Aorta (tissue), 5 donors: ENCODE data around the gene PARP14. TPM values are rescaled to one million over a fixed set of nuclear protein-coding genes. Genes with fewer than 3 reads are reported as not detected.
"Not testable (repeated sequence)": the region's sequence is repeated elsewhere in the genome, so short reads cannot be mapped to it uniquely, and the experiment has no call there.

Experiments used
- ATAC-seq: fragments of 200-7000 bp; cut with Tn5 transposase; one replicate; pipeline ENCODE4 v1.9.1; 2022; ENCODE audit warnings: moderate library complexity; ENCODE audit not compliant: low FRiP score
- DNase-seq, 2 donors: peaks; one replicate each; pipeline ENCODE4 v3.0.0-alpha.2; 2020
- H3K27ac ChIP-seq, 2 donors: one replicate each; pipeline ENCODE4 v1.5.1; 2013; ENCODE audit warnings: low read length in 2 of 2, mild to moderate bottlenecking in 2 of 2, moderate library complexity in 2 of 2, control low read depth in 1 of 2, inconsistent platforms in 1 of 2, low read depth in 1 of 2
- H3K27me3 ChIP-seq, 2 donors: one replicate each; pipeline ENCODE4 v1.6.1; 2013; ENCODE audit warnings: control low read depth in 1 of 2, low read length in 1 of 2, mild to moderate bottlenecking in 1 of 2, moderate library complexity in 1 of 2; ENCODE audit not compliant: insufficient read depth in 2 of 2, control insufficient read depth in 1 of 2
- H3K36me3 ChIP-seq, 2 donors: one replicate each; pipeline ENCODE4 v1.6.1; 2013; ENCODE audit warnings: control low read depth in 1 of 2, low read length in 1 of 2, mild to moderate bottlenecking in 1 of 2; ENCODE audit not compliant: insufficient read depth in 2 of 2, control insufficient read depth in 1 of 2
- H3K4me1 ChIP-seq, 2 donors: one replicate each; pipeline ENCODE4 v1.6.1; 2013; ENCODE audit warnings: low read length in 2 of 2, control low read depth in 1 of 2, mild to moderate bottlenecking in 1 of 2, moderate library complexity in 1 of 2; ENCODE audit not compliant: insufficient read depth in 2 of 2, control insufficient read depth in 1 of 2
- H3K4me3 ChIP-seq, 2 donors: one replicate each; pipeline ENCODE4 v1.5.1; 2013; ENCODE audit warnings: low read length in 2 of 2, control low read depth in 1 of 2, mild to moderate bottlenecking in 1 of 2
- H3K9me3 ChIP-seq: one replicate; pipeline ENCODE4 v1.6.1; 2013; ENCODE audit warnings: mild to moderate bottlenecking, low read length; ENCODE audit not compliant: control insufficient read depth
- WGBS, 2 donors: extraction: QIAGEN DNeasy Blood & Tissue Kit; methylation state at CpG; one replicate each; pipeline ENCODE4 v1.1.7; 2013; 5-methylcytosine and 5-hydroxymethylcytosine counted together
- intact Hi-C, 2 donors: fragments of 100-400 bp; cut with DNase I; formaldehyde crosslinking; loops; one replicate each; pipeline versions ENCODE4 v1.14.2 to v1.15.0; 2022
- polyA plus RNA-seq, 2 donors: library from polyadenylated mRNA; stranded (reverse); fragments of 200-250 nt; gene quantifications; one replicate each; pipeline ENCODE4 v1.2.3, GENCODE V29; 2013
- total RNA-seq, 2 donors: library from RNA; stranded (reverse); fragmentation: NEBNext Ultra II Directional; extraction: Animal tissue kit (Norgen Biotek cat#: 25700); gene quantifications; one replicate each; pipeline ENCODE4 v1.2.1, GENCODE V29; 2021
- donor health status: healthy with polysubstance abuse.
- donor health status: Bipolar disorder and iron deficiency.
- donor health status: DM: no; HTN: no; CAD: no.
- donor health status: DM: no; HTN: no; CAD: no.
- donor health status: DM: yes; HTN: yes; CAD: no.

PARP14 gene
- total and polyA plus RNA-seq, 4 donors = 8.1 to 79.6 (median 35.3) TPM

- 90 to 93% methylated on average over 4 of the region's 4 CpGs for WGBS, 2 donors
- ATAC-seq (no peak), DNase-seq (no peak)
- H3K27ac ChIP-seq = no peak overlapping the region
- intact Hi-C loops = no loop called here
- peaks cover 2 to 5% of the 10 kb centered on the region in 2 donors for H3K36me3 ChIP-seq
- no peaks in the 10 kb centered on the region for H3K9me3 ChIP-seq
- H3K27me3 ChIP-seq = no peaks in the 10 kb centered on the region
- H3K4me3 ChIP-seq = no peak overlapping the region
- no peaks in the 10 kb centered on the region for H3K4me1 ChIP-seq
These were observed 64.9 kb downstream of the PARP14 start for GRCh38 chr3:122745369-122746021.

- intact Hi-C loops, DNase-seq, H3K27me3 ChIP-seq, H3K4me3 ChIP-seq, H3K9me3 ChIP-seq, H3K27ac ChIP-seq, H3K4me1 ChIP-seq, ATAC-seq, H3K36me3 ChIP-seq: not testable (repeated sequence)
- 60 to 97% methylated on average over 2 to 33 of the region's 35 CpGs for WGBS, 2 donors
These were observed 66.7 kb downstream of the PARP14 start for GRCh38 chr3:122747295-122747694.

- intact Hi-C loops = no loop called here
- Histone ChIP-seq H3K27ac (no peak overlapping the region), H3K9me3 (no peaks in the 10 kb centered on the region), H3K4me3 (no peak overlapping the region), H3K4me1 (no peaks in the 10 kb centered on the region), H3K27me3 (no peaks in the 10 kb centered on the region), H3K36me3 (peaks cover 6 to 10% of the 10 kb centered on the region in 2 donors)
- DNase-seq = no peak
- 97 to 100% methylated on average over 1 of the region's 1 CpG for WGBS, 2 donors
- ATAC-seq = no peak
These were observed 67.7 kb downstream of the PARP14 start for GRCh38 chr3:122748347-122748746.

DNA sequence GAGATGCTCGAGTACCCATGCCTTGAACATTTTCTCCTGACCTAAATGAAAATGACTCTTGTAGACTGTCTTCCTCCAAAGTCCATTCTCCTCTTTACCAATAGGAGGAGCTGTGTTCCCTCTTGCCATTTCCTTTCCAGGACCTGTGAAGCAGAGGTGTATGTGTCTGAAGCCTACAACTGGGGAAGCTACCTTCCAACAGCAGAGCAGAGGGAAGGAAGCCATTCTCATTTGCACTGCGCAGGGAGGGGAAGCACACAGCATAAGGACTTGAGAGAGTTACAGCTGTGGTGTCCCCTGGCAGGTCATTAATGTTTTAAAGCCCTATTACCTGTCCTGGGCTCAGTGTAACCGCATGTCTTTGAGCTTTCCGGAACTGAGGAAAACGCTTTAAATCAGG, 74.3 kb downstream of the PARP14 start:
- Histone ChIP-seq H3K9me3 (no peaks in the 10 kb centered on the region), H3K4me3 (no peak overlapping the region), H3K4me1 (no peaks in the 10 kb centered on the region), H3K27ac (no peak overlapping the region), H3K27me3 (no peaks in the 10 kb centered on the region), H3K36me3 (peaks cover 10 to 11% of the 10 kb centered on the region in 2 donors)
- ATAC-seq = no peak
- 84 to 87% methylated on average over 5 of the region's 5 CpGs for WGBS, 2 donors
- DNase-seq = no peak
- intact Hi-C loops = no loop called here

- Histone ChIP-seq H3K4me3 (no peak overlapping the region), H3K9me3 (no peaks in the 10 kb centered on the region), H3K27me3 (no peaks in the 10 kb centered on the region), H3K4me1 (no peaks in the 10 kb centered on the region), H3K27ac (no peak overlapping the region), H3K36me3 (peaks cover 10 to 11% of the 10 kb centered on the region in 2 donors)
- ATAC-seq = no peak
- DNase-seq = no peak
- WGBS, 2 donors = 94 to 95% methylated on average over 2 of the region's 2 CpGs
- intact Hi-C loops = no loop called here
These were observed 74.9 kb downstream of the PARP14 start for GRCh38 chr3:122755491-122755890.

GRCh38 chr3:122758877-122759560, 78.4 kb downstream of the PARP14 start:
- peaks cover 0 to 5% of the 10 kb centered on the region in 2 donors for H3K36me3 ChIP-seq
- no peaks in the 10 kb centered on the region for H3K27me3 ChIP-seq
- no peak overlapping the region for H3K4me3 ChIP-seq
- DNase-seq = no peak
- no peak for ATAC-seq
- no peaks in the 10 kb centered on the region for H3K4me1 ChIP-seq
- H3K9me3 ChIP-seq = no peaks in the 10 kb centered on the region
- no peak overlapping the region for H3K27ac ChIP-seq
- 84 to 85% methylated on average over 3 of the region's 3 CpGs for WGBS, 2 donors
- intact Hi-C loops = no loop called here

DNA sequence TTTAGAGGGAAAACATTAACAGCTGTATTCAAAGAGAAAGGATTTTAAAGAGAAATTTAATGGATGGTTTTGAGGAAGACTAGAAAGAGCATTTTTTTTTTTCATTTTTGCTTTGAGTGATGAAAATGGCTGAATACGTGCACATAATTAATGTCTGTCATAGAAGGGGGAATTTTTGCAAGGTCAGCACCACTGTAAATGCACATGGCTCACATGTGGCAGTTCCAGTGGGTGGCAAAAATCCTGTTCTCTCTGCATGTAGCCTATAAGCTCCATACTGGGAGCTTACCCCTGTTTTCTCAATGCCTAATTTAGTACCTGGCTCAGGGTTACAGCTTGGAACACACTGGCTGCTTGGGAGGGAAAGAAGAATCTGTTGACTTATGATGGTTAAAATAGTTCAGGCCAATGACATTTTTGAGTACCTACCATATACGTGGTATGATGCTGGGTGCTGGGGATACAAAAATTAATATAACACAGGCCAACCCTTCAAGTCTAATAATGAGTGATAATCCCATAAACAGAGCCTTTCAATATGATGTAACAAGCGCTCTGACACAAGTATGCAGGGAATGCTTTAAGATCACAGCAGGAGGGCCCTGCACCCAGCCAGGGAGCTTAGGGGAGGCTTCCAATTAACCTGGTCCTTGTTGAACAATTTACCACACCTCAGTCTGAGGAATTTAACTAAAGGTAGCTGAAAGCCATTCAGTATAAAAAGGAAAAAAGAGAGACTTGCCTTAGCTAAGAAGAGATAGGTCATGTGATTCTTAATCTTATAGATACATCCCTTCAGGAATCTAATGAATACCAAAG, 80.0 kb downstream of the PARP14 start:
- ATAC-seq = no peak
- no peaks in the 10 kb centered on the region for H3K4me1 ChIP-seq
- no peaks in the 10 kb centered on the region for H3K9me3 ChIP-seq
- no peak overlapping the region for H3K4me3 ChIP-seq
- DNase-seq = no peak
- intact Hi-C loops = no loop called here
- no peaks in the 10 kb centered on the region for H3K36me3 ChIP-seq
- 64 to 67% methylated on average over 3 of the region's 3 CpGs for WGBS, 2 donors
- no peaks in the 10 kb centered on the region for H3K27me3 ChIP-seq
- no peak overlapping the region for H3K27ac ChIP-seq

- ATAC-seq (no peak), DNase-seq (no peak)
- Histone ChIP-seq H3K4me1 (no peaks in the 10 kb centered on the region), H3K27me3 (no peaks in the 10 kb centered on the region), H3K36me3 (peaks cover 0 to 3% of the 10 kb centered on the region in 2 donors), H3K4me3 (no peak overlapping the region), H3K9me3 (no peaks in the 10 kb centered on the region), H3K27ac (no peak overlapping the region)
- 96 to 97% methylated on average over 3 of the region's 3 CpGs for WGBS, 2 donors
- intact Hi-C loops = no loop called here
These were observed 85.8 kb downstream of the PARP14 start for GRCh38 chr3:122766430-122766829.
